ENCODE results near the gene TDRD9. TPM values are rescaled to one million over a fixed set of nuclear protein-coding genes. Genes with fewer than 3 reads are reported as not detected.
A peak's percentile ranks its signal among the peaks of the same experiment; 100 is the strongest.

Gene TDRD9
- total RNA-seq, 2 donors from 2014 or later = 1.6 to 4.6 TPM

GRCh38 chr14:104086210-104086660 is 158.0 kb downstream of the TDRD9 start:
- H3K4me1 Mint-ChIP-seq (ENCODE audit: low read depth) = no peaks in the 10 kb centered on the region
- H3K27ac Mint-ChIP-seq = no peak overlapping the region
- no peak for ATAC-seq (replicated peaks in 1 of 2)
- H3K36me3 Mint-ChIP-seq (ENCODE audit: insufficient read depth in 2 of 2) = no peaks in the 10 kb centered on the region
- peaks cover 8% of the 10 kb centered on the region for H3K27me3 Mint-ChIP-seq (ENCODE audit: low read depth)
- no peaks in the 10 kb centered on the region for H3K9me3 Mint-ChIP-seq
- no peak for DNase-seq
- H3K4me3 Mint-ChIP-seq = peak overlapping the region in 1 of 2 donors; percentile 29

GRCh38 chr14:104086661-104087461 is 158.6 kb downstream of the TDRD9 start:
- ATAC-seq (replicated peaks in 1 of 2) (no peak), DNase-seq (no peak)
- H3K4me3 Mint-ChIP-seq = peak overlapping the region in 1 of 2 donors; percentile 17
- H3K27me3 Mint-ChIP-seq (ENCODE audit: low read depth) = peaks cover 8% of the 10 kb centered on the region
- no peaks in the 10 kb centered on the region for H3K9me3 Mint-ChIP-seq
- no peak overlapping the region for H3K27ac Mint-ChIP-seq
- no peaks in the 10 kb centered on the region for H3K4me1 Mint-ChIP-seq (ENCODE audit: low read depth)
- H3K36me3 Mint-ChIP-seq (ENCODE audit: insufficient read depth in 2 of 2) = no peaks in the 10 kb centered on the region

GRCh38 chr14:104087505-104087904 is 159.2 kb downstream of the TDRD9 start:
- Mint-ChIP-seq H3K27ac (no peak overlapping the region), H3K9me3 (no peaks in the 10 kb centered on the region), H3K27me3 (ENCODE audit: low read depth) (peaks cover 8% of the 10 kb centered on the region), H3K4me3 (no peak overlapping the region), H3K4me1 (ENCODE audit: low read depth) (no peaks in the 10 kb centered on the region), H3K36me3 (ENCODE audit: insufficient read depth in 2 of 2) (no peaks in the 10 kb centered on the region)
- DNase-seq = no peak
- no peak for ATAC-seq (replicated peaks in 1 of 2)

GRCh38 chr14:104087981-104088850 is 160.0 kb downstream of the TDRD9 start:
- no peaks in the 10 kb centered on the region for H3K9me3 Mint-ChIP-seq
- H3K27me3 Mint-ChIP-seq (ENCODE audit: low read depth) = peaks cover 8% of the 10 kb centered on the region
- no peak overlapping the region for H3K4me3 Mint-ChIP-seq

GRCh38 chr14:104090071-104090748 is 162.0 kb downstream of the TDRD9 start:
- Mint-ChIP-seq H3K27ac (no peak overlapping the region), H3K36me3 (ENCODE audit: insufficient read depth in 2 of 2) (no peaks in the 10 kb centered on the region), H3K27me3 (ENCODE audit: low read depth) (no peaks in the 10 kb centered on the region), H3K4me3 (no peak overlapping the region), H3K4me1 (ENCODE audit: low read depth) (peaks cover 5% of the 10 kb centered on the region), H3K9me3 (no peaks in the 10 kb centered on the region)
- ATAC-seq (replicated peaks in 1 of 2) (no peak), DNase-seq (no peak)

More at GRCh38 chr14:104087981-104088850, 160.0 kb downstream of the TDRD9 start:
- no peaks in the 10 kb centered on the region for H3K36me3 Mint-ChIP-seq (ENCODE audit: insufficient read depth in 2 of 2)
- DNase-seq = no peak
- no peak overlapping the region for H3K27ac Mint-ChIP-seq
- ATAC-seq (replicated peaks in 1 of 2) = no peak
- no peaks in the 10 kb centered on the region for H3K4me1 Mint-ChIP-seq (ENCODE audit: low read depth)

GRCh38 chr14:104091061-104091926 is 163.0 kb downstream of the TDRD9 start:
- Mint-ChIP-seq H3K4me1 (ENCODE audit: low read depth) (peaks cover 5% of the 10 kb centered on the region), H3K27ac (no peak overlapping the region), H3K9me3 (no peaks in the 10 kb centered on the region), H3K4me3 (no peak overlapping the region), H3K27me3 (ENCODE audit: low read depth) (no peaks in the 10 kb centered on the region), H3K36me3 (ENCODE audit: insufficient read depth in 2 of 2) (no peaks in the 10 kb centered on the region)
- no peak for DNase-seq
- ATAC-seq (replicated peaks in 1 of 2) = no peak

GRCh38 chr14:104091927-104092771 is 163.9 kb downstream of the TDRD9 start:
- H3K36me3 Mint-ChIP-seq (ENCODE audit: insufficient read depth in 2 of 2) = no peaks in the 10 kb centered on the region
- H3K4me3 Mint-ChIP-seq = no peak overlapping the region
- H3K27ac Mint-ChIP-seq = no peak overlapping the region
- no peaks in the 10 kb centered on the region for H3K27me3 Mint-ChIP-seq (ENCODE audit: low read depth)
- DNase-seq = no peak
- H3K4me1 Mint-ChIP-seq (ENCODE audit: low read depth) = peaks cover 5% of the 10 kb centered on the region
- H3K9me3 Mint-ChIP-seq = no peaks in the 10 kb centered on the region
- ATAC-seq (replicated peaks in 1 of 2) = no peak

GRCh38 chr14:104092931-104093365 is 164.7 kb downstream of the TDRD9 start:
- Mint-ChIP-seq H3K27me3 (ENCODE audit: low read depth) (no peaks in the 10 kb centered on the region), H3K4me3 (no peak overlapping the region), H3K27ac (no peak overlapping the region), H3K4me1 (ENCODE audit: low read depth) (peaks cover 5% of the 10 kb centered on the region), H3K36me3 (ENCODE audit: insufficient read depth in 2 of 2) (no peaks in the 10 kb centered on the region), H3K9me3 (no peaks in the 10 kb centered on the region)
- ATAC-seq (replicated peaks in 1 of 2) (no peak), DNase-seq (no peak)

- ATAC-seq (replicated peaks in 1 of 2) (peak in 1 of 2 donors; percentile 13), DNase-seq (no peak)
- H3K9me3 Mint-ChIP-seq = no peaks in the 10 kb centered on the region
- H3K27me3 Mint-ChIP-seq (ENCODE audit: low read depth) = no peaks in the 10 kb centered on the region
- no peak overlapping the region for H3K27ac Mint-ChIP-seq
- H3K4me1 Mint-ChIP-seq (ENCODE audit: low read depth) = peaks cover 5% of the 10 kb centered on the region
- no peaks in the 10 kb centered on the region for H3K36me3 Mint-ChIP-seq (ENCODE audit: insufficient read depth in 2 of 2)
- H3K4me3 Mint-ChIP-seq = no peak overlapping the region
These were observed 165.3 kb downstream of the TDRD9 start for GRCh38 chr14:104093366-104094055.

- Mint-ChIP-seq H3K27me3 (ENCODE audit: low read depth) (no peaks in the 10 kb centered on the region), H3K27ac (no peak overlapping the region), H3K4me3 (no peak overlapping the region), H3K36me3 (ENCODE audit: insufficient read depth in 2 of 2) (no peaks in the 10 kb centered on the region), H3K9me3 (no peaks in the 10 kb centered on the region), H3K4me1 (ENCODE audit: low read depth) (peaks cover 5% of the 10 kb centered on the region)
- DNase-seq = no peak
- ATAC-seq (replicated peaks in 1 of 2) = no peak
These were observed 165.9 kb downstream of the TDRD9 start for GRCh38 chr14:104094056-104094708.
